SK-N-SH (cell line): Measurements from ENCODE around the gene NFIX.

ENCODE experiments used
- CTCF ChIP-seq: fragments of 200-600 bp; sonication (generic); IDR thresholded peaks from 2 replicates; pipeline ENCODE4 v1.6.1; 2017; ENCODE audit warnings: antibody characterized with exemption, mild to moderate bottlenecking, moderate library complexity
- EP300 ChIP-seq, 2 experiments: IDR thresholded peaks; 2 replicates each; pipeline versions ENCODE4 v1.4.0 to v1.6.1; 2012; ENCODE audit warnings: borderline replicate concordance in 1 of 2, low read depth in 1 of 2, low read length in 1 of 2
- GATA2 ChIP-seq: sonication (generic); formaldehyde crosslinking; IDR thresholded peaks from 2 replicates; pipeline ENCODE4 v1.5.0; 2020; ENCODE audit warnings: mild to moderate bottlenecking, missing genetic modification reagents
- JUND ChIP-seq: IDR thresholded peaks from 2 replicates; pipeline ENCODE4 v1.4.0; 2012
- NRF1 ChIP-seq: IDR thresholded peaks from 2 replicates; pipeline ENCODE4 v1.6.1; 2012; ENCODE audit warnings: low read depth, mild to moderate bottlenecking, low read length
- RCOR1 ChIP-seq: fragments of 150-350 bp; IDR thresholded peaks from 2 replicates; pipeline ENCODE4 v1.6.1; 2017; ENCODE audit warnings: antibody characterized with exemption, low read length
- REST ChIP-seq: IDR thresholded peaks from 2 replicates; pipeline ENCODE4 v1.6.1; 2012; ENCODE audit warnings: mild to moderate bottlenecking, low read depth, low read length, moderate library complexity
- SMC3 ChIP-seq: IDR thresholded peaks from 2 replicates; pipeline ENCODE4 v1.6.1; 2012; ENCODE audit warnings: low read depth, low read length, improper control_type of control experiment

GRCh38 chr19:12965812-12966135 lies 29.5 kb upstream of the NFIX start:
- TF ChIP-seq RCOR1 (no peak), CTCF (no peak), NRF1 (no peak), EP300 (IDR thresholded peaks at IDR 0.05; ENCODE audit: borderline replicate concordance in 1 of 2, low read depth in 1 of 2, low read length in 1 of 2) (no peak), REST (no peak), SMC3 (no peak), JUND (no peak), GATA2 (CRISPR knock-in tag) (no peak)
